GM18873 (cell line): ENCODE measurements around the gene LMX1A.

Source experiments
- ATAC-seq: cut with Tn5 transposase; IDR thresholded peaks from one replicate; pipeline ENCODE4 v1.9.1; 2021; ENCODE audit warnings: mild to moderate bottlenecking, moderate library complexity, moderate number of reproducible peaks; ENCODE audit not compliant: unreplicated experiment, low FRiP score

The LMX1A gene

DNA sequence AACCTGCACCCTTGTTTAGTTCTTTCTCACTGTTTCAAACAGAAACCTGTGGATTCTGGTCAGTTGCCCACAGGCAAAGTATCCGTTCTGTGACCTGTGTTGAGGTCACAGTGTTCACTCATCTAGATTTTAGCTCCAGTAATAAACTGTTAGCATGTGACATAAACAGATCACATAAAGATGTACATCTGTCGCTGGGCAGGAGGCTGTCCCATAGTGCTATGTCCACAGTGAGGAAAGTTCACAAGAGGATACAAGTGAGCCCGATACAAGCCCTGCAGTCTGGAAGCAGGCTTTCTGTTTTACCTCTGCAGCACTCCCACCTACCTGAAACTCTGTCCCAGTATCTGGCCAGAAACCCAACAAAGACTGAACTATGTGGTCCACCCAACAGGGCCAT is 28.4 kb downstream of the LMX1A start:
- ATAC-seq, result no peak

GRCh38 chr1:165327538-165327937 is 29.0 kb downstream of the LMX1A start:
- no peak for ATAC-seq

GRCh38 chr1:165325460-165326203 is 30.9 kb downstream of the LMX1A start:
- no peak for ATAC-seq

DNA sequence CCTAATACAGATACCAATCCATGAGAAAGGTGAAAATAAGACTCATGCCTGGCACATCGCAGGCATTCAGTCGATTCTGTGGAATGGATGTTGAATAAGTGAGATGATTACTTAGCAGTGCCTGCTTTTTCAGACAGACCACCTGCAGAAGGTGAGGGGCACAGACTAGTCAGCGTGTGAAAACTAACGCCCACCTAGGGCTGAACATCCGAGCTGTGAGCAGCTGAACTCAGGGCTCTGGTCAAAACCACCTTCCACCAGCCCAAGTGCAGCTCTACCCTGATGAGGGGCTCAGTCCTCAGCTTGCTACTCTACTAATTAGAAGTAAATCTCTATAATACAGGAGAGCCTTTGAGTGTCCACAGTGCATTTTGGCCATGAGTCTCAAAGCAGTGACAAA is 32.5 kb downstream of the LMX1A start:
- no peak for ATAC-seq

GRCh38 chr1:165317612-165318011 is 38.9 kb downstream of the LMX1A start:
- no peak for ATAC-seq

DNA sequence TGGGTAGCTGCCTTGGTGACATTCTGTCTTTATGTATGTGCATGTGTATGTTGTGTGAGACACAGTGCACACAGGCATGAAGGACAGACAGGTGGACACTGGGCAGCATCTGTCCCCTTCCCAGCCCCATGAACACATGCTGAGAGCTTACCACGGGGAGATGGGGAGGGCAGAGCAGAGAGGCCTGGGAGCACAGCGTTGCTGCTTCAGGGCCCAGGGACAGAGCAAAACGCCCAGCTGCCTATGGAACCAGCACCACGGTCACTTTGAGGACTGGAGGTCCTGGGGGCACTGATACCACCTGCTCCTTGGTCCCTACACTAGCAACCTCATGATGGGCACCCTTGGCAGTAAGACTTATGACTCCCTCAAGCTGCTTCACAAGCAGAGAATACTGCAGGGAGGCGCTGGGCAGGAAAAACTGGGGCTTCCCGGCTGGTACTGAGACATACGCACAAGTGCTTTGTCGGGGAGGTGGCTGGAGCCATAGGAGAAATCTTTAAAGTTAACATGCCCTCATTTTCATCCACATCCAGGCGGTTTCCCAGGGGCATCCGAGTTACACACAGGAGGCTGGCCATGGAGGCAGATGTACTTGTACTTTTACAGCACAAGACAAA is 40.3 kb downstream of the LMX1A start:
- no peak for ATAC-seq

GRCh38 chr1:165315481-165315880 is 41.0 kb downstream of the LMX1A start:
- no peak for ATAC-seq

DNA sequence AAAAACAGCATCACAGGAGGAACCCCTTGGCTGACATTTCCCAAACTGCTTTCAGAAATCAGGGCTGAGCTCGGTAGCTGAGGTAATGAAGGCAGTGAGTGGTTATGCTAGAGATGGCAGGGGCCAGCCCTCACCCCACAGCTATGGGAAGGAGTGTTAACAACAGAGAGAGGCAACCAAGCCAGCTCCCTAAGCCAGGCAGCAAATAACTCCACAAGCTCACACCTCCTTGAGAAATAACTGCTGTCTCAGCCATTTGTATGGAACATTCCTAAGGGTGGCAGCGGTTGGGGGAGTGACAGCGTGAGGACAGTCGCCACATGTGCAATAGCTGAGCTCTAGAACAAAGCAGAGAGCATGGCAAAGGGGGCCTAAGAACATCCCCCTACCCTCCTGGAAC is 42.6 kb downstream of the LMX1A start:
- no peak for ATAC-seq

- ATAC-seq, result no peak
Observed at GRCh38 chr1:165312591-165312990, 43.9 kb downstream of the LMX1A start.

GRCh38 chr1:165306543-165307434 is 49.7 kb downstream of the LMX1A start:
- no peak for ATAC-seq

- ATAC-seq, result no peak
Observed at GRCh38 chr1:165303386-165303785, 53.1 kb downstream of the LMX1A start.

DNA sequence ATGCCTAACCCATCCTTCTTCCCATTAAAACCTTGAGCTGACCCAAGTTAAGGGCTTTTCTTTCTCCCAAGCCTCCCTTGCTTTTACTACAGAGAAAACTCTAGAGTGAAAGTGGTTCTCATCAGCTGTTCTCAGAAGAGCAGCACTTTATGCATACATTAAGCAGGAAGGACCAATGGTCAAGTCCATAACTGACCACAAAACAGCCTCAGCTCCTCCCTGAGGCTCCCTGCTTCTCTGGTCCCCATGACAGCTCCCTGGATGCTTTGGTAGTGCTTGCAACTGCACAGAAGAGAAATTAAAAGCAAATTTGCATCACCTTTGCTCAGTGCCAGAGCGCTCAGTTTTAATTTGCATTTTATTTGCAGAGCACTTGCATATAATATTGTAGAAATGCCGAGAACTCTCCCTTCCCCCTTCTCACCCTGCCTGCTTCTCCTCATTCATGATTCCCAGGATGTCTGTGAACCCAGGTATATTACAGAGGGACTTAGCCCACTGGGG is 56.1 kb downstream of the LMX1A start:
- no peak for ATAC-seq

GRCh38 chr1:165298203-165298820 is 58.2 kb downstream of the LMX1A start:
- no peak for ATAC-seq

DNA sequence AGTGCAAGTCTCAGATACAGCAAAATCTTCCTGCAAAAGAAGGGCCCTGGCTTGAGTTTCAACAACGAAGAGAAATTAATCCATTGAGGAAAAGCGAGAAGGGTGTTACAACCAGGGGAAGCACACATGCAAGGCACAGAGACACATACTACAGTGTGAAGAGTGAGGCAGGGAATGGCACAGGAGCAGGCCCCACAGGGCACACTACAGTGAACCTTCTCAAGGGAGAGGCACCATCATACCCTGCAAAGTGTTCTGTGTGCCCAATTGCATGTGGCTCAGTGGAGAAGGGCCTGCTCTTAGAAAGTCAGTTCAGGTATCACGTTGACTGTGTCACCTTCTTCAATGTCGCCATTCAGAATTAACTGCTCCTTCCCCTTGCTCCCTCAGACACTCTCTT is 60.3 kb downstream of the LMX1A start:
- no peak for ATAC-seq

- ATAC-seq, result no peak
Observed at GRCh38 chr1:165290148-165290547, 66.4 kb downstream of the LMX1A start.

GRCh38 chr1:165289556-165289955 is 67.0 kb downstream of the LMX1A start:
- no peak for ATAC-seq

DNA sequence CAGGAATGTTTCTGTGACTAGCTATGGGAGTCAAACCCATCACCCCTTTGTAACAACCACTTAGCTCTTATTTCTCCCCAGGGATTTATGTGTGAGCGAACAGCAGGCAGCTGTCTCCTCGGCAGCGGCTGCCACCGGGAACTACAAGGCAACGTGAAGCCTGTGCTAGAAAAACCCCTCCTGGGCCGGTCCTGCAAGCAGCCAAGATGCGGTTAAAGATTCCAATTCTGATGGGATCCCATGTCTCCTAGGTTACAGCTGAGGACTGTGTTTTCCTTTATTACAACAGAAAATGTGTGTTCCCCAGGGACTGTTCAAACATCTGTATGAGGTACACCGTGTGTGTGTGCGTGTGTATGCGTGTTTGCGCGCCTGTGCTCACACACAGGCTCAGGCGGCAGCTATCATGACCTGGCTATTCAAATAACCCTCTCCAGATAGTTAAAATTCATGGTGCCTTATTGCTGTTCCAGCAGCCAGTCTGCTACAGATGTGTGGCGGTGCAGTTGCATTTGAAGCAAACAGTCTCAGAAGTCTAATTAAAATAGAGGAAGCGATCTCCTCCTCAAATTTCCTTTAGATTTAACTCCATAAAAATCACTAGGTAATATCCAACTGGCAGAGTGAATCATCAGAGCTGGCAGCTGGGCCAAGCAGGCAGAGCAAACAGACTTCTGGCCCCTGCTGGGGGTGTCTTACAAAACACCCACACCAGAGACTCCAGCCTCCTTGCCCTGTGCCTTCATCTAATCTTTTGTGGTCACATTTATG is 68.0 kb downstream of the LMX1A start:
- no peak for ATAC-seq

DNA sequence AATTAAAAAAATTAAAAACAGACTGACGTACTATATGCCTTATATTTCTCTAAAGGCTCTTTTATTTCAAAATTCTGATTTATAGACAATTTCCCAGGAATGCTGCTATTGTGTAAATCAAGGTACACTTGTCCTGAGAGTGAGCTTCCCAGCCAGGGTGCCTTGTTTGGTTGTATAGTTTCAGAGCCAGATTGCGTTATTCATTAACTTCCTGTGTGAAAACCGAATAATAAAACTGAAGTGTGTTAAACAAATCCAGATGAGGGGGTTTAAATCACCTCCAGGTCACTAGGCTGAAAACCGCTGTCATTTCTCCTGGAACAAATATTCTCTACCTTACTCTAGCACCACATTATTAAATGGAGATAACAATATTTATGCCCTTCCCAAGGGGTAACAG is 68.7 kb downstream of the LMX1A start:
- ATAC-seq, result no peak

- no peak for ATAC-seq
Observed at GRCh38 chr1:165287329-165287728, 69.2 kb downstream of the LMX1A start.

DNA sequence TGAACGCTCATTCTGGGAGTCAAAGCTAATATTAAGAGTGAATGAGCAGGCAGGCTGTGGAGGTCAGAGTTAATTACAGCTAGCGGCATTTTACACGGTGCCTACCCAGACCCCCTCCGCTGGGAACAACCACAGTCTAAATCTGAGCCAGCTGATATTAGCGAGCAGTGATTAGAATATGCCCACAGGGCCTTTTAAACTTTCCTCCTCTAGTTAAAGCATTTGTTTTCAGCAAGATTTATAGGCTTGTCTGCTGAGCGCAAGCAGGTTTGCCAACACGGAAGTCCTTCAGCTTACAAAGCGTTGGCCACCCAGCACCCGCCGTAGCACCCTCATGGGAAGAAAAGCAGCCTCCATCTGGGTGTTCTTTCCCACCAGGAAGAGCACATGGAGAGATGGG is 72.1 kb downstream of the LMX1A start:
- no peak for ATAC-seq
